Endothelial cell of umbilical vein (primary cell): ENCODE data around the gene HHLA2. TPM values are rescaled to one million over a fixed set of nuclear protein-coding genes. Genes with fewer than 3 reads are reported as not detected.

Experiments used
- BruUV-seq: library from RNA; stranded (reverse); fragments of 400-500 nt; replicated peaks from 2 replicates; lab custom pipeline; 2021; lab: Mats Ljungman, UMichigan
- CTCF ChIA-PET: fragments of 300-600, 350-600 bp; sonication (Branson Sonifier 250); formaldehyde crosslinking; loops from one replicate; lab custom pipeline; 2021; ENCODE audit warnings: antibody characterized with exemption, inconsistent platforms; lab: Charles Lee
- POLR2A ChIA-PET: fragments of 300-600, 350-600 bp; sonication (Branson Sonifier 250); formaldehyde crosslinking; loops from one replicate; lab custom pipeline; 2021; ENCODE audit warnings: antibody characterized with exemption, inconsistent platforms; lab: Charles Lee
- DNase-seq: peaks from one replicate; pipeline ENCODE4 v3.0.0-alpha.2; 2011; ENCODE audit warnings: low read depth, low spot score
- FAIRE-seq: peaks from 2 replicates; lab custom pipeline; 2011; peaks lifted over from hg19 to GRCh38; lab: Jason Lieb, UNC
- H2AFZ ChIP-seq: 2 replicates; pipeline ENCODE4 v1.6.0; 2012; ENCODE audit warnings: low read depth, low read length, control low read depth, inconsistent platforms
- H3K27ac ChIP-seq: 2 replicates; pipeline ENCODE4 v1.5.1; 2011; ENCODE audit warnings: low read depth, mild to moderate bottlenecking, control low read depth, low read length, moderate library complexity; ENCODE audit not compliant: insufficient read depth
- H3K27me3 ChIP-seq, 2 experiments: 2 replicates each; pipeline versions ENCODE4 v1.6.0 to v1.6.1; 2011; ENCODE audit warnings: low read length in 2 of 2, mixed read lengths in 1 of 2; ENCODE audit not compliant: control insufficient read depth in 2 of 2, insufficient read depth in 2 of 2
- H3K36me3 ChIP-seq, 2 experiments: 2 replicates in 1 of 2; 3 replicates in 1 of 2; pipeline ENCODE4 v1.5.1; 2011; ENCODE audit warnings: low read length in 2 of 2, mild to moderate bottlenecking in 1 of 2, moderate library complexity in 1 of 2; ENCODE audit not compliant: control insufficient read depth in 2 of 2, insufficient read depth in 2 of 2; ENCODE audit errors: extremely low read depth in 1 of 2
- H3K4me1 ChIP-seq: 3 replicates; pipeline ENCODE4 v1.5.1; 2011; ENCODE audit warnings: mild to moderate bottlenecking, low read length; ENCODE audit not compliant: control insufficient read depth, insufficient read depth; ENCODE audit errors: extremely low read depth
- H3K4me2 ChIP-seq: 2 replicates; pipeline ENCODE4 v1.6.1; 2011; ENCODE audit warnings: low read length, control low read depth, mixed read lengths; ENCODE audit not compliant: insufficient read depth
- H3K4me3 ChIP-seq, 3 experiments: fragments of 200-600 bp in 1 of 3; sonication (generic), shearing (Covaris generic) in 1 of 3; replicated peaks in 1 of 3; 2 replicates each; pipeline ENCODE4 v1.5.1; 2011 to 2016; ENCODE audit warnings: control low read depth in 3 of 3, low read length in 3 of 3, mild to moderate bottlenecking in 2 of 3, inconsistent platforms in 1 of 3, low read depth in 1 of 3, moderate library complexity in 1 of 3; ENCODE audit not compliant: insufficient read depth in 1 of 3
- H3K79me2 ChIP-seq: 2 replicates; pipeline ENCODE4 v1.6.0; 2012; ENCODE audit warnings: low read length, inconsistent platforms; ENCODE audit not compliant: control insufficient read depth, insufficient read depth
- H3K9ac ChIP-seq: replicated peaks from 2 replicates; pipeline ENCODE3; 2011; ENCODE audit warnings: low read length, control low read depth; ENCODE audit not compliant: insufficient read depth; ENCODE audit errors: extremely low read depth
- H3K9me1 ChIP-seq: replicated peaks from 3 replicates; pipeline ENCODE4 v1.6.0; 2011; ENCODE audit warnings: mild to moderate bottlenecking, low read length; ENCODE audit not compliant: control insufficient read depth, insufficient read depth; ENCODE audit errors: extremely low read depth
- H3K9me3 ChIP-seq: replicated peaks from 2 replicates; pipeline ENCODE4 v1.5.1; 2012; ENCODE audit warnings: low read length, inconsistent platforms; ENCODE audit not compliant: control insufficient read depth, insufficient read depth
- H4K20me1 ChIP-seq: replicated peaks from 2 replicates; pipeline ENCODE3; 2011; ENCODE audit warnings: mild to moderate bottlenecking, low read length; ENCODE audit not compliant: control insufficient read depth, insufficient read depth; ENCODE audit errors: extremely low read depth
- EZH2 ChIP-seq: IDR thresholded peaks from 2 replicates; pipeline ENCODE4 v1.6.1; 2012; ENCODE audit warnings: borderline replicate concordance, low read depth, mild to moderate bottlenecking, moderate library complexity, low read length, inconsistent platforms; ENCODE audit not compliant: severe bottlenecking
- JUN ChIP-seq: IDR thresholded peaks from 2 replicates; pipeline ENCODE4 v1.6.1; 2011; ENCODE audit warnings: borderline replicate concordance, low read depth; ENCODE audit not compliant: insufficient read length, insufficient read depth
- MAX ChIP-seq: IDR thresholded peaks from 2 replicates; pipeline ENCODE4 v1.6.1; 2011; ENCODE audit not compliant: insufficient read depth, insufficient read length
- POLR2A ChIP-seq: IDR thresholded peaks from 2 replicates; pipeline ENCODE4 v1.6.1; 2012; ENCODE audit warnings: low read depth, mild to moderate bottlenecking, control low read depth, low read length
- dilution Hi-C: fragments of 300-500 bp; cut with MboI; formaldehyde crosslinking; loops from one replicate; pipeline ENCODE4 v1.15.0; 2019; ENCODE audit warnings: low sequenced_read_pairs; ENCODE audit not compliant: extremely low pct_ligation_motif_present
- intact Hi-C: fragments of 100-400 bp; cut with micrococcal nuclease; formaldehyde crosslinking; loops from one replicate; pipeline ENCODE4 v1.10.0; 2022
- polyA plus RNA-seq, 4 experiments: library from polyadenylated mRNA; depleted of rRNA in 3 of 4; stranded (reverse) in 3 of 4; unstranded in 1 of 4; fragments of >200 nt; gene quantifications; 2 replicates each; pipeline versions ENCODE4 v1.2.1 to v1.2.3, GENCODE V29; 2011 to 2012; ENCODE audit warnings: missing spikeins in 1 of 4
- total RNA-seq: library from RNA; stranded (reverse); gene quantifications from 2 replicates; pipeline ENCODE4 v1.2.3, GENCODE V29; 2021

The HHLA2 gene
- total and polyA plus RNA-seq, 2 donors (not counting 3 experiments of a cell fraction or from before 2014, with no cell fraction given), result not detected

- BruUV-seq, result no TSS peak
- Histone ChIP-seq H3K4me3 (no peak overlapping the region), H3K4me1 (no peaks in the 10 kb centered on the region), H2AFZ (no peak overlapping the region), H3K9ac (no peak overlapping the region), H3K27me3 (peaks cover 7 to 12% of the 10 kb centered on the region in 2 experiments), H3K36me3 (no peaks in the 10 kb centered on the region), H4K20me1 (no peaks in the 10 kb centered on the region), H3K9me1 (no peaks in the 10 kb centered on the region), H3K79me2 (no peaks in the 10 kb centered on the region), H3K4me2 (no peak overlapping the region), H3K27ac (no peak overlapping the region), H3K9me3 (no peaks in the 10 kb centered on the region)
- TF ChIP-seq POLR2A (no peak), MAX (no peak), EZH2 (no peak)
- no peak for FAIRE-seq
- CTCF ChIA-PET, result interaction anchor here (1.2 kb wide), 1 partner anchor 177 kb away, joined by 3 read pairs; no protein-coding TSS in a partner anchor
- dilution Hi-C loops, result no loop called here
- intact Hi-C loops, result no loop called here
- POLR2A ChIA-PET, result no interaction called here
- DNase-seq, result no peak
Observed at GRCh38 chr3:108300103-108300849, 3.9 kb downstream of the HHLA2 start.

- FAIRE-seq (no peak), DNase-seq (no peak)
- H3K4me3 ChIP-seq, result no peak overlapping the region
- intact Hi-C loops (no loop called here), dilution Hi-C loops (no loop called here)
- no TSS peak for BruUV-seq
- TF ChIP-seq JUN, result no peak
- H3K4me1 ChIP-seq, result no peaks in the 10 kb centered on the region
- H3K27ac ChIP-seq, result no peak overlapping the region
- H3K4me2 ChIP-seq, result no peak overlapping the region
- no peaks in the 10 kb centered on the region for H3K79me2 ChIP-seq
- ChIA-PET POLR2A (no interaction called here), CTCF (no interaction called here)
- peaks cover 7 to 12% of the 10 kb centered on the region in 2 experiments for H3K27me3 ChIP-seq
- H2AFZ ChIP-seq, result no peak overlapping the region
- H3K9ac ChIP-seq, result no peak overlapping the region
- no peaks in the 10 kb centered on the region for H3K9me1 ChIP-seq
- H4K20me1 ChIP-seq, result no peaks in the 10 kb centered on the region
- no peaks in the 10 kb centered on the region for H3K9me3 ChIP-seq
- H3K36me3 ChIP-seq, result no peaks in the 10 kb centered on the region
Observed at GRCh38 chr3:108301695-108302404, 5.5 kb downstream of the HHLA2 start.
